ENCODE data around the gene CCDC116. TPM values are rescaled to one million over a fixed set of nuclear protein-coding genes. Genes with fewer than 3 reads are reported as not detected.

CCDC116 gene
- total RNA-seq, 2 donors from 2014 or later, result 0.27 to 3.1 TPM

GRCh38 chr22:21590809-21591641 is 41.5 kb upstream of the CCDC116 start:
- no peaks in the 10 kb centered on the region for H3K27me3 ChIP-seq (replicated peaks; ENCODE audit: insufficient read depth)
- H3K9me3 ChIP-seq, result no peaks in the 10 kb centered on the region
- WGBS, result 48% methylated on average over 9 of the region's 9 CpGs
- intact Hi-C loops (cut with DNase I), result no loop called here
- H3K36me3 ChIP-seq, result peaks cover 0 to 12% of the 10 kb centered on the region in 2 donors
- H3K4me3 ChIP-seq, result no peak overlapping the region
- no peak for TF ChIP-seq POLR2AphosphoS5 (IDR thresholded peaks at IDR 0.05)
- TF ChIP-seq CTCF (IDR thresholded peaks at IDR 0.05), result no peak
- TF ChIP-seq POLR2A (IDR thresholded peaks at IDR 0.05), result no peak
- peak; percentile 10 for DNase-seq (ENCODE audit: low spot score)
- H3K27ac ChIP-seq, result no peak overlapping the region
- H3K4me1 ChIP-seq (replicated peaks), result peaks cover 15% of the 10 kb centered on the region

DNA sequence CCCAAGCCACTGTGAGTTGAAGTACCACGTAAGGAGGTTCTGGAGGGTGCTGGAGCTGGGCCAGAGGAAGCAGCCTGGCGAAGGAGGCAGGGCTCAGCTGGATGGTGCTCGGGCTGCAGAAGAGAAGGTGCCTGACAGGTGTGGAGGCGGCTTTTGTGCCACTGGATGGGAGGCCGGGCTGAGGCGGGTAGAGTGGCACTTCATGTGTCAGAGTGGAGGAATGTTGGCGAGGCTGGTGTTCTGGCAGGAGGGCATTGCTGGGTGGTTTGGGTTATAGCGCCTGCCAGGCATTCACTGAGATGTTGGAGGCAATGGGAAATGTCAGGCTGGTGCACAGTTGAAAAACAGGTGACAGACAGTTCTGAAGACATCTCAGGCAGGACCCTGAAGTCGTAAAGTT is 40.9 kb upstream of the CCDC116 start:
- peaks cover 0 to 12% of the 10 kb centered on the region in 2 donors for H3K36me3 ChIP-seq
- no peak overlapping the region for H3K4me3 ChIP-seq
- no peaks in the 10 kb centered on the region for H3K9me3 ChIP-seq
- intact Hi-C loops (cut with DNase I), result no loop called here
- H3K27ac ChIP-seq, result no peak overlapping the region
- no peak for DNase-seq (ENCODE audit: low spot score)
- H3K27me3 ChIP-seq (replicated peaks; ENCODE audit: insufficient read depth), result no peaks in the 10 kb centered on the region
- WGBS, result 59% methylated on average over 9 of the region's 9 CpGs
- TF ChIP-seq CTCF (IDR thresholded peaks at IDR 0.05) (no peak), POLR2AphosphoS5 (IDR thresholded peaks at IDR 0.05) (no peak), POLR2A (IDR thresholded peaks at IDR 0.05) (no peak)
- peaks cover 15% of the 10 kb centered on the region for H3K4me1 ChIP-seq (replicated peaks)

- intact Hi-C loops (cut with DNase I), result no loop called here
- Histone ChIP-seq H3K4me3 (no peak overlapping the region), H3K27me3 (replicated peaks; ENCODE audit: insufficient read depth) (no peaks in the 10 kb centered on the region), H3K9me3 (no peaks in the 10 kb centered on the region), H3K4me1 (replicated peaks) (peaks cover 15% of the 10 kb centered on the region), H3K27ac (no peak overlapping the region), H3K36me3 (peaks cover 0 to 12% of the 10 kb centered on the region in 2 donors)
- 96% methylated on average over 3 of the region's 3 CpGs for WGBS
- TF ChIP-seq POLR2A (IDR thresholded peaks at IDR 0.05), result no peak
- TF ChIP-seq CTCF (IDR thresholded peaks at IDR 0.05), result no peak
- no peak for TF ChIP-seq POLR2AphosphoS5 (IDR thresholded peaks at IDR 0.05)
- DNase-seq (ENCODE audit: low spot score), result no peak
Measured at GRCh38 chr22:21592422-21592821, 40.1 kb upstream of the CCDC116 start.

- intact Hi-C loops (cut with DNase I), result no loop called here
- Histone ChIP-seq H3K27ac (no peak overlapping the region), H3K4me1 (replicated peaks) (peaks cover 15% of the 10 kb centered on the region), H3K27me3 (replicated peaks; ENCODE audit: insufficient read depth) (no peaks in the 10 kb centered on the region), H3K36me3 (peaks cover 0 to 12% of the 10 kb centered on the region in 2 donors), H3K4me3 (no peak overlapping the region), H3K9me3 (no peaks in the 10 kb centered on the region)
- 73% methylated on average over 11 of the region's 11 CpGs for WGBS
- TF ChIP-seq POLR2AphosphoS5 (IDR thresholded peaks at IDR 0.05), result no peak
- no peak for TF ChIP-seq CTCF (IDR thresholded peaks at IDR 0.05)
- TF ChIP-seq POLR2A (IDR thresholded peaks at IDR 0.05), result no peak
- no peak for DNase-seq (ENCODE audit: low spot score)
Measured at GRCh38 chr22:21593406-21594232, 38.9 kb upstream of the CCDC116 start.

Measured in prostate gland (tissue), 2 donors.